HG03442 (cell line): ENCODE measurements around the gene PIK3R2.

Experiments used
- ATAC-seq: cut with Tn5 transposase; IDR thresholded peaks from one replicate; pipeline ENCODE4 v1.9.1; 2021; ENCODE audit warnings: mild to moderate bottlenecking, moderate library complexity; ENCODE audit not compliant: unreplicated experiment

Gene PIK3R2

DNA sequence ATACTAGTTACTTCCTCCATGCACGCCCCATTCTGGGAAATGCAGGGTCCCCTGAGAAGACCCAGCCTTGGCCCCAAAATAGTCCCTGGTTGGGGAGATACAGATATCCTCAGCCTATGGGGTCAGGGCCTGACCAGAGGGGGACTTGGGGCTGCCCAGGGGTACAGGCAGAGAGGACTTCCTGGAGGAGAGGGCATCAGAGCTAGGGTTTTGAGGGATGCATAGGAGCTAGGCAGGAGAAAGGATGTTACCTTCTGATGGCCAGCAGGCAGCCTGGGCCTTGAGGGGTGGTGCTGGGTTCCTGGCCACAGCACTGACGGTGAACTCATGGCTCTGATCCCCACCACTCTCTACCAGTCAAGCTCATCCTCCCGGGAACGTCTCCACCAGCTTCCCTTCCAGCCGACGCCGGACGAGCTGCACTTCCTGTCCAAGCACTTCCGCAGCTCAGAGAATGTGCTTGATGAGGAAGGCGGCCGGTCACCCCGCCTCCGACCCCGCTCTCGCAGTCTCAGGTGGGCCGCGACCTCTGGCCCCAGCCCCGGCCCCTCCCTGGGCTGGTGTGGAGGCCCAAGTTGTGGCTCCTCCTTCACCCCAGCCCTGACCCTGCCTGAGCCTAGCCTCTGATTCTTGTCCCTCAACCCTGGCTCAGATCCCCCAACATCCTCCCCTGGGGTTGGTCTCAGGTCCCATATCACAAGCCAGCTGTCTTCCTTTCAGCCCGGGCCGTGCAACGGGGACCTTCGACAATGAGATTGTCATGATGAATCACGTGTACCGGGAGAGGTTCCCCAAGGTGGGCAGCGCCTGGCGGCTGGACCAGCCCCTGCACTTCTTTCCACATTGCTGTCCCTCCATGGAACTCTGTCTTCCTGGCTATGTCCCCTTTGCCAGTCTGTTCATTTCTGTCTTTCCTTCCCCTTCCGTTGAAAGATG is 29.8 kb upstream of the PIK3R2 start:
- no peak for ATAC-seq

- no peak for ATAC-seq
Measured at GRCh38 chr19:18123819-18124218, 29.1 kb upstream of the PIK3R2 start.

- no peak for ATAC-seq
Measured at GRCh38 chr19:18126097-18126496, 26.9 kb upstream of the PIK3R2 start.

GRCh38 chr19:18128044-18128443 is 24.9 kb upstream of the PIK3R2 start:
- no peak for ATAC-seq

DNA sequence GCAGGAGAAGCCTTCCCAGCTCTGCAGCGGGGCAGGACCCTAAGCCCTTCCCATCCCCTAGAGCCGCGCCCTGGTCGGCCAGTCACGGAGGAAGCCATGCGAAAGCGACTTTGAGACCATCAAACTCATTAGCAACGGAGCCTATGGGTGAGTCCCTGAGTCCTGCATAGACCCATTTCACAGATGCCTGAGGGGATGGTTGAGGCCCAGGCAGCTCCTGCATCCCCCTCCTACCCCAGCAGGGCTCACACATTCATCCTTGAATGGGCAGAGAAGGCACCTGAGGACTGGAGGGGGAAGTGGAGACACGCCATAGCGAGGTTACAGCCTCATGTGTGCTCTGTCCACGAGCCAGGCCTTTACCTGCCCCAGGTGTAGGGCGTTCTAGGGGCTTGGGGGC is 24.2 kb upstream of the PIK3R2 start:
- ATAC-seq, result no peak

DNA sequence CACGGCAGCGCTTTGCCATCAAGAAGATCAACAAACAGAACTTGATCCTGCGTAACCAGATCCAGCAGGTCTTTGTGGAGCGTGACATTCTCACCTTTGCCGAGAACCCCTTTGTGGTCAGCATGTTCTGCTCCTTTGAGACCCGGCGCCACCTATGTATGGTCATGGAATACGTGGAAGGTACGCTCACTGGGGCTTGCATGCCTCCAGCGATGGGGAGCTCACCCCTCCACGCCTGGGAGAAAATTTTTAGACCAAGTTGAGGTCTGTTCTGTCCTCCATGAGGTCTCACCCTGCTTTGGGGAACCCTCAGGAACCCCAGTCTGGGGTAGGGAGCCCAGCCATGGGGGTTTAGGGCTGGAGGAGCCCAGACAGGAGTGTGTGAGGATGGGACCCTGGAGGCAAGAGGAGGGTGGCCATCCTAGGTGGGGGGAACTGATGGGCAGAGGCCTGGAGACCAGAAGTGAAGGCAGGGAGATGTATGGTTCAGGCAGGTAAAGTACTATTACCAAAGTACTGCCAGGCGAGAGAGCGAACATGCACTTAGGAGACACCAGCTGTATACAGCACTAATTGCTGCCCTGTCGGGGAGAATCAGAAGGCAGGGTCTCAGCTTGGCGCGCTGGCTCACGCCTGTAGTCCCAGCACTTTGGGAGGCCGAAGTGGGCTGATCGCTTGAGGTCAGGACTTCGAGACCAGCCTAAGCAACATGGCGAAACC is 22.3 kb upstream of the PIK3R2 start:
- ATAC-seq, result no peak

DNA sequence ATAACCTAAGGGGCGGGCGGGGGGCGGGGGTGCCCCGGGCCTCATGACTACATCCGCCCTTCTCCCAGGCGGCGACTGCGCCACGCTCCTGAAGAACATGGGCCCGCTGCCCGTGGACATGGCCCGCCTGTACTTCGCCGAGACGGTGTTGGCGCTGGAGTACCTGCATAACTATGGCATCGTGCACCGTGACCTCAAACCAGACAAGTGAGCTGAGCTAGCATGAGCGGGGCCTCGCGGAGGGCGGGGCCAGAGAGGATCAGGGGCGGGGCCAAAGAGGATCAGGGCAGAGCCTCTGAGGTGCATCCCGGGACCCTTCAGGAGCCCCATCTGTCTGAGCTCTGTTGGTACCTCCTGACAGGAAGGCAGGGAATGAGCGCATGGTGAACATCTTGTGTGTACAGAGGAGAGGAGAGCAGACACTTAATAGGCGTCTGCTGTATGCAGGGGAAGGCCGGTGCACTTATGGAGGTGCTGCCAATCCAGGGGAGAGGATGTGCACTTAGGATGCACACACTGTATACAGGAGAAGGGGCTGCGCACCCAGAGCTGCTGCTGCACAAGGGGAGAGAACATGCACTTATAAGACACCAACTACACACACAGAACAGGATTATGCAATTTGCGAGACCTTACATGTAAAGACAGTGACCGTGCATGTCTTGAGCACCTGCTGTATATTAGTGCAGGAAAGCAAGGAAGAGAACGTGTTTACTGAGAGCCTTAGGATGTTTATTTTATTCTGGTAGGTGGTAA is 20.9 kb upstream of the PIK3R2 start:
- ATAC-seq, result no peak

DNA sequence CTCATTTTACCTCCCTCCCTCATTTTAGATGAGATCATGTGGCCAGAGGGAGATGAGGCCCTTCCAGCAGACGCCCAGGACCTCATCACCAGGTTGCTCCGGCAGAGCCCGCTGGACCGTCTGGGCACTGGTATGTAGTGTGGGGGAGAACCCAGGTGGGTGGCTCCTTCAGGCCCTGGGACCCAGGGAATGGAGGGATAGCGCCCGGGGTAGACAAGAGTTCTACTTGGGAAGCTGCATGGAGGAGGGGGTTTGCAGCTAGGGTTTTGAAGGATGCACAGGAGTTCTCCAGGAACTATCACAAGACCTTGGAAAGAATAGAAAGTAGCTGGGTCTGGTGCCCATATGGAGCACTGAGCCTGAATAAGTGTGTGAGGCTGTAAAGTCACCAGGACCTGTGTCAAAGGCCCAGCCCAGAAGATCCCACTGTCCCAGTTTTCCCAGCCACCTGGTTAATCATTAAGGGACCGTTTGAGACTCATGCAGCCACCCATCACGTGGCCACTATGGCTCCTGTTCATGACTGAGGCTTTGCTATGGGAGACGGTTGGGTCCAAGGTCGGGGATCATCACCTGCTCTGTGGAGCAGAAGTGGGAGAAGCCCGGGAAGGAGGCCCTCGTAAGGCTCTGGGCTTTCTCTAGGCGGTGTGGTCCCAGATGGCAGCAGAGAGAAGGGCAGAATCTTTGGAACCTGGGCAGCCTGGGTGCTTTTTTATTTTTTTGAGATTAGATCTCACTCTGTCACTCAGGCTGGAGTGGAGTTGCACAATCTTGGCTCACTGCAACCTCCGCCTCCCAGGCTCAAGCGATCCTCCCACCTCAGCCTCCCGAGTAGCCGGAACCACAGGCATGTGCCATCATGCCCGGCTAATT is 17.0 kb upstream of the PIK3R2 start:
- no peak for ATAC-seq

GRCh38 chr19:18137242-18137641 is 15.7 kb upstream of the PIK3R2 start:
- ATAC-seq, result no peak

DNA sequence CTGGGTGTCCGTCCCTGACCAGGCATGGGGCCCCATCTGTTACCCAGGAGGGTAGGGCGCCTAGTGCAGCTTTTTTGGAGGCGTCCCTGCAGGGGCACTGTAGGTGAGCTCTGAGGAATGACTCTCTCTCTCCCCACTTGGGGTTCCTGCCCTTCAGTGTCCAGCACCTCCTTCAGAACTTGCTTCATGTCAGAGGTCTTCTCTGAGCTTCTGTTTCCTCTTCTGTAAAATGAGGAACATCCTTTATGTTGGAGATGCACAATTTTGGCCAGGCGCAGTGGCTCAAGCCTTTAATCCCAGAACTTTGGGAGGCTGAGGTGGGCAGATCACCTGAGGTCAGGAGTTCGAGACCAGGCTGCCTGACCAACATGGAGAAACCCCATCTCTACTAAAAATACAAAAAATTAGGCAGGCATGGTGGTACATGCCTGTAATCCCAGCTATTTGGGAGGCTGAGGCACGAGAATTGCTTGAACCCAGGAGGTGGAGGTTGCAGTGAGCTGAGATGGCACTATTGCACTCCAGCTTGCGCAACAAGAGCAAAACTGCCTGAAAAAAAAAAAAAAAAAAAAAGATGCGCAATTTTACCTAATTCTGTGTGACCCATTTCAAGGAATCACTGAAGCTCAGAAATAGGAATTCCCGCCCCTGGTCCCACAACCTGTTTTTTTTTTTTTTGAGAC is 15.2 kb upstream of the PIK3R2 start:
- ATAC-seq, result no peak

- ATAC-seq, result no peak
Measured at GRCh38 chr19:18140473-18140872, 12.5 kb upstream of the PIK3R2 start.

DNA sequence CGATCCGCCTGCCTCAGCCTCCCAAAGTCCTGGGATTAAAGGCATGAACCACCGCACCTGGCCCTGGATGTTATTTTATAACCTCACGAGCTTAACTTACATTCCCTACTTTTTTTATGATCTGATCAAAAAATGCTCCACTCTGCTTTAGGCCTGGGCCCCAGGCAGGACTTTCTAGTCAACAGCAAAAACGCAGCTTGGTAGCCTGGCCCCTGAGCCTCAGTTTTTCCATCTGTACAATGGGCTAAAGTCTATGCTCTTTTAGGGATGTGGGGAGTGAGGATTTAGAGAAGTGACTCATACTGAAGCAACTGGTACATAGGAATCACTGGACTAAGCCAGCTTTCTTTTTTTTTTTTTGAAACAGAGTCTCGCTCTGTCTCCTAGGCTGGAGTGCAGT is 11.9 kb upstream of the PIK3R2 start:
- ATAC-seq, result no peak

- ATAC-seq, result no peak
Measured at GRCh38 chr19:18143902-18144301, 9.1 kb upstream of the PIK3R2 start.

DNA sequence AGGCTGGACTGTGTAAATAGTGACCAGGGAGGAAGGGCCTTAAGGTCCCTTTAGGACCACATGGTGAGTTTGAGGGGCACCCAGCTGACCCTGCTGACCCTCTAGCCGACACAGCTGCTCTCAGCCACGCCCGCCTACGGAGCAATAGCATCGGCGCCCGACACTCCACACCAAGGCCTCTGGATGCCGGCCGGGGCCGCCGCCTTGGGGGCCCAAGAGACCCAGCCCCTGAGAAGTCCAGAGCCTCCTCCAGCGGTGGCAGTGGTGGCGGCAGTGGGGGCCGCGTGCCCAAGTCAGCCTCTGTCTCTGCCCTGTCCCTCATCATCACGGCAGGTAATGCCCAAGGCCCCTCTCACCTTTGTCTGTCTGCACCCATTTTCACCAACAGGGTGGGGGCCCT is 8.6 kb upstream of the PIK3R2 start:
- ATAC-seq, result no peak

DNA sequence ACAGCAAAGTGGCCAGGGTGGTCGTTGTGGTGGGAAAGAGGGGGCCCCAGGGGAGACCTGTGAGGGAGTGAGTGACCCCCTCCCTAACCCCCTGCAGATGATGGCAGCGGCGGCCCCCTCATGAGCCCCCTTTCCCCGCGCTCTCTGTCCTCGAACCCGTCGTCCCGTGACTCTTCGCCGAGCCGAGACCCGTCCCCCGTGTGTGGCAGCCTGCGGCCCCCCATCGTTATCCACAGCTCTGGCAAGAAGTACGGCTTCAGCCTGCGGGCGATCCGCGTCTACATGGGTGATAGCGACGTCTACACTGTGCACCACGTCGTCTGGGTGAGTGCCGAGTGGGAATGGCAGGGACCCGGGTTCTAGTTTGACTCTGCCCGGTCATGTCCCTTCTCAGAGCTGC is 8.1 kb upstream of the PIK3R2 start:
- ATAC-seq, result no peak

- no peak for ATAC-seq
Measured at GRCh38 chr19:18145391-18145999, 7.5 kb upstream of the PIK3R2 start.

DNA sequence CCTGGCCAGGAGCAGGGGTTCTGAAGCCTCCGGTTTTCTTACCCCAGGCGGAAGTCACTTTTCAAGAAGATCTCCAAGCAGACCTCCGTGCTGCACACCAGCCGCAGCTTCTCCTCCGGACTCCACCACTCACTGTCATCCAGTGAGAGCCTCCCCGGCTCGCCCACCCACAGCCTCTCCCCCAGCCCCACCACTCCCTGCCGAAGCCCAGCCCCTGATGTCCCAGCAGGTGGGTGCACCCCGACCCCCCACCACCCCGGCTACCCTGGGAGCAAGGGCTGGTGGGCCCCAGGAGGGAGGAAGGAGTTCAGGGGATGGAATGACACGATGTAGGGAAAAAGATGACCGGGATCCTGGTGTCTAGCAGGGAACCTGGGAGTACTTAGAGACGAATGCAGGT is 5.6 kb upstream of the PIK3R2 start:
- ATAC-seq, result no peak

GRCh38 chr19:18149596-18149975 is 3.4 kb upstream of the PIK3R2 start:
- no peak for ATAC-seq

- ATAC-seq, result no peak
Measured at GRCh38 chr19:18150776-18151624, 2.0 kb upstream of the PIK3R2 start.
